ENCODE data around the gene EZH1.

The EZH1 gene

GRCh38 chr17:42709561-42709960, 35.3 kb downstream of the EZH1 start:
- no peak for DNase-seq (ENCODE audit: low read depth)

- no peak for DNase-seq (ENCODE audit: low read depth)
Observed at GRCh38 chr17:42708588-42708987, 36.3 kb downstream of the EZH1 start.

- DNase-seq (ENCODE audit: low read depth) = no peak
Observed at GRCh38 chr17:42706732-42707131, 38.1 kb downstream of the EZH1 start.

GRCh38 chr17:42704837-42705494, 39.9 kb downstream of the EZH1 start:
- DNase-seq (ENCODE audit: low read depth) = no peak

- DNase-seq (ENCODE audit: low read depth) = no peak
Observed at GRCh38 chr17:42704490-42704836, 40.4 kb downstream of the EZH1 start.

GRCh38 chr17:42702446-42702845, 42.4 kb downstream of the EZH1 start:
- no peak for DNase-seq (ENCODE audit: low read depth)

- no peak for DNase-seq (ENCODE audit: low read depth)
Observed at GRCh38 chr17:42700586-42701289, 44.1 kb downstream of the EZH1 start.

- no peak for DNase-seq (ENCODE audit: low read depth)
Observed at GRCh38 chr17:42699415-42699740, 45.5 kb downstream of the EZH1 start.

GRCh38 chr17:42698736-42699414, 46.0 kb downstream of the EZH1 start:
- peak; percentile 78 for DNase-seq (ENCODE audit: low read depth)

- no peak for DNase-seq (ENCODE audit: low read depth)
Observed at GRCh38 chr17:42697108-42697811, 47.6 kb downstream of the EZH1 start.

- no peak for DNase-seq (ENCODE audit: low read depth)
Observed at GRCh38 chr17:42695500-42695899, 49.3 kb downstream of the EZH1 start.

GRCh38 chr17:42694524-42694923, 50.3 kb downstream of the EZH1 start:
- DNase-seq (ENCODE audit: low read depth) = no peak

- DNase-seq (ENCODE audit: low read depth) = no peak
Observed at GRCh38 chr17:42692489-42692888, 52.4 kb downstream of the EZH1 start.

- DNase-seq (ENCODE audit: low read depth) = no peak
Observed at GRCh38 chr17:42691021-42691545, 53.8 kb downstream of the EZH1 start.

- DNase-seq (ENCODE audit: low read depth) = no peak
Observed at GRCh38 chr17:42690596-42690995, 54.2 kb downstream of the EZH1 start.

- DNase-seq (ENCODE audit: low read depth) = no peak
Observed at GRCh38 chr17:42687707-42688320, 57.0 kb downstream of the EZH1 start.

- DNase-seq (ENCODE audit: low read depth) = no peak
Observed at GRCh38 chr17:42686520-42687128, 58.2 kb downstream of the EZH1 start.

- no peak for DNase-seq (ENCODE audit: low read depth)
Observed at GRCh38 chr17:42685831-42686230, 59.0 kb downstream of the EZH1 start.

- no peak for DNase-seq (ENCODE audit: low read depth)
Observed at GRCh38 chr17:42684929-42685556, 59.8 kb downstream of the EZH1 start.

- DNase-seq (ENCODE audit: low read depth) = no peak
Observed at GRCh38 chr17:42683407-42684034, 61.3 kb downstream of the EZH1 start.
